SU-DHL-6 (cell line): ENCODE results near the gene NUPR1.

Experiments used
- EZH2phosphoT487 ChIP-seq: fragments of 200-600 bp; sonication (generic), shearing (Covaris generic); conservative IDR thresholded peaks from 2 replicates; pipeline ENCODE4 v1.6.1; 2018; ENCODE audit warnings: mild to moderate bottlenecking, antibody characterized with exemption, low read length, moderate library complexity, mixed read lengths
- TF ChIP-seq, protein P1 (sequence below): fragments of 200-600 bp; sonication (generic); IDR thresholded peaks from one replicate; pipeline ENCODE4 v1.5.1; 2017; ENCODE audit warnings: antibody characterized with exemption, mild to moderate bottlenecking, low read length, moderate library complexity; ENCODE audit not compliant: insufficient read depth, poor library complexity, severe bottlenecking

DNA sequence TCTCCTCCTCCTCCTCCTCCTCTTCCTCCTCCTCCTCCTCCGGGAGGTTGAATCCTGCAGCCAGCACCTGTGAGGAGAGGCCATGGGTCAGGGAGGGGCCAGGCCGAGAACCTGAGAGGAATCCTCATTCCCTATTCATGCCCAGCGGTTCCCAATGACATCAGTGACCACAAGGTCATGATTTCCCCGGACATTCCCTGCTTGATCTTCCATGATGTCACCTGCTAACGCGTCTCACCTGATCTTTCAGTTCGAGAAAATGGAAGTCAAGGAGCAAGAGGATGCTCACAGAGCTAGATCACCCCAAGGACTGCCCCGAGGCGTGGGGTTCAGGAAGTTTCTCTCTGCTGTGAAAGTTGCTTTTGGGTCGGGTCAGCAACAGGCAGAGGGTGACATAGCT is 38.9 kb downstream of the NUPR1 start:
- TF ChIP-seq, protein P1, sequence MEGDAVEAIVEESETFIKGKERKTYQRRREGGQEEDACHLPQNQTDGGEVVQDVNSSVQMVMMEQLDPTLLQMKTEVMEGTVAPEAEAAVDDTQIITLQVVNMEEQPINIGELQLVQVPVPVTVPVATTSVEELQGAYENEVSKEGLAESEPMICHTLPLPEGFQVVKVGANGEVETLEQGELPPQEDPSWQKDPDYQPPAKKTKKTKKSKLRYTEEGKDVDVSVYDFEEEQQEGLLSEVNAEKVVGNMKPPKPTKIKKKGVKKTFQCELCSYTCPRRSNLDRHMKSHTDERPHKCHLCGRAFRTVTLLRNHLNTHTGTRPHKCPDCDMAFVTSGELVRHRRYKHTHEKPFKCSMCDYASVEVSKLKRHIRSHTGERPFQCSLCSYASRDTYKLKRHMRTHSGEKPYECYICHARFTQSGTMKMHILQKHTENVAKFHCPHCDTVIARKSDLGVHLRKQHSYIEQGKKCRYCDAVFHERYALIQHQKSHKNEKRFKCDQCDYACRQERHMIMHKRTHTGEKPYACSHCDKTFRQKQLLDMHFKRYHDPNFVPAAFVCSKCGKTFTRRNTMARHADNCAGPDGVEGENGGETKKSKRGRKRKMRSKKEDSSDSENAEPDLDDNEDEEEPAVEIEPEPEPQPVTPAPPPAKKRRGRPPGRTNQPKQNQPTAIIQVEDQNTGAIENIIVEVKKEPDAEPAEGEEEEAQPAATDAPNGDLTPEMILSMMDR, result no peak
- no peak for TF ChIP-seq EZH2phosphoT487
